ENCODE measurements around the gene CLSTN3.

CLSTN3 gene

DNA sequence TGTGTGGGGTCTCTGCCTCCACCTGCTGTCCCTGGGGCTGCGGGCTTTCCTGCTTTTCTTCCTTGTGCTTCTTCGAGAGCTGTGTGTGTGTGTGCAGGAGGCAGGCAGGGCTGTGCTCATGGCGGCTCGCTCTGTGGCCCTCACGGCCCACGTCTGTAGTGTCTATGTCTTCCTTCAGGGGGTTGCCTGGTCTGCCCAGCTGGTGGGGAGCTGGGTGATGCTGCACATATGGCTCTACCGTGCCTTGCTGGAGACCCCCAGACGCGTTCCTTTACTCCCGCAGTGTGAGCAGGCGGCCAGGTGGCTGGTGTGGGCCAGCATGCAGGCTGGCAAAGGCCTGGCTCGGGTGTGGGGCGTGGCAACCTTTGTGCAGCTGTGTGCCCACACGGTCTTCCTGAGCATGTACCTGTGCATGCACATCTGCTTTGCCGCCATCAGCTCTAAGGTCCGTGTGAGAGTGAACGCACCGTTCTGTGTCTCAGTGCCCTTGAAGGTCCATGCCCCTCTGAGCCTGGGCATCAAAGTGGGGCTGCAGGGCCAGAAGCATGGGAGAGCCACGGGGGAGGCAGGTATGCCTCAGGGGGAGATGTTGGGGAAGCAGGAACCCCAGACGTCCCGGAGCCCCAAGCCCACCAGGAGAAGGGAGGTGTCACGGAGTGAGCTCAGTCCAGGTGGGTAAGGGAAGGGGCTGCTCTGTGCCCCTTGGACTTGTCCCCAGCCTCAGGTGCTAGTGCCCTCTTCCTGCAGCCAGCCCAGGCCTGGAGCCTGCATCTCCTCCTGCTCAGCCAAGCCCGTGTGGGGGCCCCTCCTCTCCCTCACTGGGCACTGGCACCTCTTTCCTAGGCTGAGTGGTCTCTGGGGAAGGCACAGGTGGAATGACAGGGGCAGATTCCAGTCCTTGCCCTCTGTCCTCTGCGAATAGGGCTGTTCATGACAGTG lies 26.4 kb downstream of the CLSTN3 start:
- TF ChIP-seq, protein P1, sequence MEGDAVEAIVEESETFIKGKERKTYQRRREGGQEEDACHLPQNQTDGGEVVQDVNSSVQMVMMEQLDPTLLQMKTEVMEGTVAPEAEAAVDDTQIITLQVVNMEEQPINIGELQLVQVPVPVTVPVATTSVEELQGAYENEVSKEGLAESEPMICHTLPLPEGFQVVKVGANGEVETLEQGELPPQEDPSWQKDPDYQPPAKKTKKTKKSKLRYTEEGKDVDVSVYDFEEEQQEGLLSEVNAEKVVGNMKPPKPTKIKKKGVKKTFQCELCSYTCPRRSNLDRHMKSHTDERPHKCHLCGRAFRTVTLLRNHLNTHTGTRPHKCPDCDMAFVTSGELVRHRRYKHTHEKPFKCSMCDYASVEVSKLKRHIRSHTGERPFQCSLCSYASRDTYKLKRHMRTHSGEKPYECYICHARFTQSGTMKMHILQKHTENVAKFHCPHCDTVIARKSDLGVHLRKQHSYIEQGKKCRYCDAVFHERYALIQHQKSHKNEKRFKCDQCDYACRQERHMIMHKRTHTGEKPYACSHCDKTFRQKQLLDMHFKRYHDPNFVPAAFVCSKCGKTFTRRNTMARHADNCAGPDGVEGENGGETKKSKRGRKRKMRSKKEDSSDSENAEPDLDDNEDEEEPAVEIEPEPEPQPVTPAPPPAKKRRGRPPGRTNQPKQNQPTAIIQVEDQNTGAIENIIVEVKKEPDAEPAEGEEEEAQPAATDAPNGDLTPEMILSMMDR (IDR thresholded peaks at IDR 0.05; ENCODE audit: insufficient read depth, low read length, missing control alignments), result no peak
- POLR2A ChIA-PET, result no interaction called here
- DNase-seq (ENCODE audit: low read depth, low spot score), result no peak
- H3K4me3 ChIP-seq (ENCODE audit: low read depth, low read length), result no peak overlapping the region
- CTCF ChIA-PET, result interaction anchor here (1.0 to 7.3 kb wide), 6 partner anchors 8 to 43 kb away, joined by 3 to 151 read pairs (median 6); no protein-coding TSS in a partner anchor

GRCh38 chr12:7157391-7157790 lies 27.2 kb downstream of the CLSTN3 start:
- POLR2A ChIA-PET, result no interaction called here

GRCh38 chr12:7158781-7159609 lies 28.8 kb downstream of the CLSTN3 start:
- TF ChIP-seq, protein P1 (IDR thresholded peaks at IDR 0.05; ENCODE audit: insufficient read depth, low read length, missing control alignments), result no peak
- ChIA-PET CTCF (interaction anchor here (7.3 kb wide), 1 partner anchor 15 kb away, joined by 151 read pairs; no protein-coding TSS in a partner anchor), POLR2A (no interaction called here)
- no peak for DNase-seq (ENCODE audit: low read depth, low spot score)
- no peak overlapping the region for H3K4me3 ChIP-seq (ENCODE audit: low read depth, low read length)

More at GRCh38 chr12:7157391-7157790, 27.2 kb downstream of the CLSTN3 start:
- TF ChIP-seq, protein P1 (IDR thresholded peaks at IDR 0.05; ENCODE audit: insufficient read depth, low read length, missing control alignments), result no peak
- no peak for DNase-seq (ENCODE audit: low read depth, low spot score)
- H3K4me3 ChIP-seq (ENCODE audit: low read depth, low read length), result no peak overlapping the region
- CTCF ChIA-PET, result interaction anchor here (1.1 to 7.3 kb wide), 3 partner anchors 9 to 31 kb away, joined by 3 to 151 read pairs (median 5); no protein-coding TSS in a partner anchor

DNA sequence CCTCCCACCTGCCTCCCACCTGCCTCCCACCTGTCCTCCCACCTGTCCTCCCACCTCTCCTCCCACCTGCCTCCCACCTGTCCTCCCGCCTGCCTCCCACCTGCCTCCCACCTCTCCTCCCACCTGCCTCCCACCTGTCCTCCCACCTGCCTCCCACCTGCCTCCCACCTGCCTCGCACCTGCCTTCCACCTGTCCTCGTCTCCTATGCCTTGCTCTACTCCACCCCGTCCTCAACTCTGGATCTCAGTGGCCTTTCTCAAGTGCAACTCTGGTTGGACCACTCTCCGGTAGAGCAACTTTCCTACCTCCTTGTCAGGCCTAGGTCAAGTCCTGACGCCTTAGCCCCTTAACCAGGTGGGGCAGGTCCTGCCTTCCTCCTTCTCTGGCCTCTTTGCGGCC lies 30.0 kb downstream of the CLSTN3 start:
- ChIA-PET POLR2A (no interaction called here), CTCF (interaction anchor here (0.6 to 6.7 kb wide), 3 partner anchors 15 to 50 kb away, joined by 3 to 61 read pairs (median 3); no protein-coding TSS in a partner anchor)
- TF ChIP-seq, protein P1 (IDR thresholded peaks at IDR 0.05; ENCODE audit: insufficient read depth, low read length, missing control alignments), result no peak
- H3K4me3 ChIP-seq (ENCODE audit: low read depth, low read length), result no peak overlapping the region
- no peak for DNase-seq (ENCODE audit: low read depth, low spot score)

DNA sequence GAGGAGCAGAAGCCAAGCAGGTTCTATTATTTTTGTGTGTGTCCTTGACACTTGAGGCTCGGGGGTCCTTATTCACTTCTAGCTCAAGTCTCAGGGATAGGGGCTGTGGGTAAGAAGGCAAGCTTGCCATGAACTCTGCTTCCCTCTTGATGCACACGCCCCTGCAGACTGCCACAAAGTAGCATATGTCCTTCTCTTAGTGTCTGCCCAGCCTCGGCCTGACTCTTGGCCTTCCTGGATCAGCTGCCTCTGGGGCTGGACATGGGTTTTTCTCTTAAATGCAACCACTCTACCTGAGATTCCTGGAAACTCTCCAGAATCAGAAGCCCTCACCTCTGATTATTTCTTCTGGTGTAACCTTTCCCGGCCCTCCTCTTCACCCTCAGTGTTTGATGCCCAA lies 31.2 kb downstream of the CLSTN3 start:
- ChIA-PET POLR2A (no interaction called here), CTCF (interaction anchor here (0.9 to 6.7 kb wide), 5 partner anchors 9 to 51 kb away, joined by 3 to 61 read pairs (median 5); no protein-coding TSS in a partner anchor)
- TF ChIP-seq, protein P1 (IDR thresholded peaks at IDR 0.05; ENCODE audit: insufficient read depth, low read length, missing control alignments), result no peak
- H3K4me3 ChIP-seq (ENCODE audit: low read depth, low read length), result no peak overlapping the region
- DNase-seq (ENCODE audit: low read depth, low spot score), result no peak
